IPS DF 6.9 (cell line): ENCODE data around the gene TUSC7.

Source experiments
- DNase-seq: peaks from one replicate; pipeline ENCODE4 v3.0.0-alpha.2; 2013; ENCODE audit warnings: low read depth, low spot score
- H3K27ac ChIP-seq: one replicate; pipeline ENCODE4 v1.5.1; 2013; ENCODE audit warnings: low read length, control low read depth
- H3K27me3 ChIP-seq: 2 replicates; pipeline ENCODE4 v1.6.1; 2013; ENCODE audit warnings: mild to moderate bottlenecking, low read length; ENCODE audit not compliant: control insufficient read depth, insufficient read depth
- H3K36me3 ChIP-seq: 2 replicates; pipeline ENCODE4 v1.6.1; 2013; ENCODE audit warnings: low read length; ENCODE audit not compliant: control insufficient read depth, insufficient read depth
- H3K4me1 ChIP-seq: 2 replicates; pipeline ENCODE4 v1.6.1; 2013; ENCODE audit warnings: low read length; ENCODE audit not compliant: control insufficient read depth, insufficient read depth
- H3K4me3 ChIP-seq: 2 replicates; pipeline ENCODE4 v1.5.1; 2013; ENCODE audit warnings: mild to moderate bottlenecking, low read length
- H3K9me3 ChIP-seq: 2 replicates; pipeline ENCODE4 v1.6.1; 2013; ENCODE audit warnings: low read length, inconsistent platforms; ENCODE audit not compliant: control insufficient read depth, insufficient read depth
- WGBS: extraction: QIAGEN DNeasy Blood & Tissue Kit; methylation state at CpG from one replicate; pipeline ENCODE4 v1.1.7; 2013; ENCODE audit warnings: mixed read lengths, missing lambda C conversion rate; ENCODE audit not compliant: insufficient read length, insufficient coverage; 5-methylcytosine and 5-hydroxymethylcytosine counted together

TUSC7 gene

GRCh38 chr3:116709479-116709878, at the start of gene TUSC7:
Gene TUSC7, plus strand, starts transcription at chr3:116709779.
- H3K27ac ChIP-seq: no peak within 1 kb of the TSS
- H3K4me3 ChIP-seq: no peak within 1 kb of the TSS
- no peaks in the 10 kb centered on the region for H3K4me1 ChIP-seq
- H3K9me3 ChIP-seq: no peaks in the 10 kb centered on the region
- no peak for DNase-seq
- no peaks in the 10 kb centered on the region for H3K36me3 ChIP-seq
- H3K27me3 ChIP-seq: no peaks in the 10 kb centered on the region
- WGBS: no CpG with 5 or more reads among the region's 4 CpGs

DNA sequence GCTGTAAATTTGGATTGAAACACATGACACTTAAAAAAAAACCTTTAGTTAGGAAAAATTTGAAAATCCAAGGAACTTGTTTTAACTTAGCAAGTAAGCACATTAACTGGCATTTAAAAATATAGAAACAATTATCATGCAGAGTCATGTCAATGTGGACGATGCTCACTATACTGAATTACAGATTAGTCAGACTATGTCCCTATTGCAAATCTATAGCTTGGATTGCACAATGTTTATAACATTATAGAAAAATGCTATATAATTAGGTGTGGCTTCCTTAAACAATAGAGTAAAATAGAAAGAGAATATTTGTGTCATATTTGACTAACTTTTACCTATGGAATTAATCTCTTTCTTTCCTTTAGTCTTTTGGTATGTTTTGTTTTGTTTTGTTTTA, 48.4 kb upstream of the TUSC7 start:
- no peak overlapping the region for H3K27ac ChIP-seq
- no peaks in the 10 kb centered on the region for H3K27me3 ChIP-seq
- no peaks in the 10 kb centered on the region for H3K36me3 ChIP-seq
- H3K4me1 ChIP-seq: no peaks in the 10 kb centered on the region
- no peak for DNase-seq
- no peaks in the 10 kb centered on the region for H3K9me3 ChIP-seq
- no CpG with 5 or more reads among the region's 1 CpG for WGBS
- H3K4me3 ChIP-seq: no peak overlapping the region

DNA sequence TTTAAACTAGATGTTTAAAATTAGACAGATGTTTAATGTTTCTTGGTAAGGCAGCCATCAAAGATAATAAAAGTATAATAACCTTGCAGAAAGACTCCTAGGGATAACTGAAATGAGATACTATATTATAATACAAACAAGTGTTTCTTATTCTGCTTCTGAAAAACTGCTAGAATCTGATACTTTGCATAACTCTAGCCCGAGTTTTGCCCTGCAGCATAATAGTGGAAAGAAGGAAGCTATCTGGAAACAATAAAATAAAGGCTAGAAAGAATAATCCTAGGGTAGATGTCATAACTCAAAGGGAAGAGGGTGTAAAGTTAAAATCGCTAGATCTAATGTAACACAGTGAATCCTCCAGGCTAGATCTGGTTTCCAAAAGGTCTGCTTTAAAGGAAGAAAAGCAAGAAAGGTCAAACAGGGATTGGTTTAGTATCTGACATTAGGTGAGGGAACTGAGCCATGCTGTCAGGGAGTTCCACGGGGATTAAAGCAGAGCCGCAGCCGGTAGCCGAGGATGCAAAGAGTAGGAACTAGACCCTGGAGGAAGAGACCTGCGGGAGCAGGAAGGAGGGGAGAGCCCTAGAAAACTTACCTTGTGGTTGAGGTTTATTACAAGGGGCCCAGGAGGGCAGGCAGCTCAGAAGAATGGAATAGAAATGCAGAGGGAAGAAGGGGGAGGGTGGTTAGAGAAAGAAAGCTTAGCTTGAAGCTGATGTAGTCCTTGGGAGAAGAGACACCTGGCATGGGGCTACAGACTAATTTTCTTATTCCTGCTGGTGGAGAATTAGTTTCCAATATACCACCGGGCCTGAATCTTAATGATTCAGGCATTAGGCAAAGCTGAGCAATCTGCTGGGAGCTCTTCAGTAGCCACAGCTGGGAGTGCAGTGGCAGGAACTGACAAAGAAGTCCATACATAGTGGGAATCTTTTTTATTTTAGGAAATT, 46.1 kb upstream of the TUSC7 start:
- Histone ChIP-seq H3K9me3 (no peaks in the 10 kb centered on the region), H3K27ac (no peak overlapping the region), H3K36me3 (no peaks in the 10 kb centered on the region), H3K4me1 (no peaks in the 10 kb centered on the region), H3K27me3 (no peaks in the 10 kb centered on the region), H3K4me3 (no peak overlapping the region)
- DNase-seq: no peak
- no CpG with 5 or more reads among the region's 8 CpGs for WGBS

GRCh38 chr3:116667324-116667723, 42.3 kb upstream of the TUSC7 start:
- Histone ChIP-seq H3K4me3 (no peak overlapping the region), H3K9me3 (no peaks in the 10 kb centered on the region), H3K4me1 (no peaks in the 10 kb centered on the region), H3K27ac (no peak overlapping the region), H3K27me3 (no peaks in the 10 kb centered on the region), H3K36me3 (no peaks in the 10 kb centered on the region)
- DNase-seq: no peak

GRCh38 chr3:116667791-116668190, 41.8 kb upstream of the TUSC7 start:
- H3K36me3 ChIP-seq: no peaks in the 10 kb centered on the region
- no peak for DNase-seq
- H3K27ac ChIP-seq: no peak overlapping the region
- no peaks in the 10 kb centered on the region for H3K4me1 ChIP-seq
- H3K9me3 ChIP-seq: no peaks in the 10 kb centered on the region
- no peaks in the 10 kb centered on the region for H3K27me3 ChIP-seq
- no peak overlapping the region for H3K4me3 ChIP-seq
- WGBS: no CpG with 5 or more reads among the region's 1 CpG

DNA sequence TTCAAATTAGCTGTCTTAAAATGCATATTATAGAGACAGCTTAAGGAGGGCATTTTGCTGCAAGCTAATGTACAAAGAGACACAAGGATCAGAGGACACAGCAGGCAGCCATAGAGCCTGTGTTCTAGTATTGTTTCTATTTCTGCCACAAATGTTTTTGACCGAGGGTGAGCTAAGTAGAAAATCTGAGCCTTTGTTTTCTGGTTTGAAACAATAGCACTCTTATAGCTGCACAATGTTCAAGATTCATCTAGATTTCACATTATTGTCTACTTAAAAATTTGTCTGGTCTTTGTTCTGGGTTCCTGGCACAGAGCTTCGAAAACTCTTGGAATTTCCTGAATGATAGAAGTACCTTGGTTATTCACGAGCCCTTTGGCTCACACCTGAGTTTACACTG, 40.0 kb upstream of the TUSC7 start:
- H3K27me3 ChIP-seq: no peaks in the 10 kb centered on the region
- no CpG with 5 or more reads among the region's 3 CpGs for WGBS
- H3K36me3 ChIP-seq: no peaks in the 10 kb centered on the region
- no peak overlapping the region for H3K27ac ChIP-seq
- DNase-seq: no peak
- no peaks in the 10 kb centered on the region for H3K9me3 ChIP-seq
- H3K4me1 ChIP-seq: no peaks in the 10 kb centered on the region
- H3K4me3 ChIP-seq: no peak overlapping the region

- no peak overlapping the region for H3K4me3 ChIP-seq
- no CpG with 5 or more reads among the region's 1 CpG for WGBS
- no peaks in the 10 kb centered on the region for H3K27me3 ChIP-seq
- H3K4me1 ChIP-seq: no peaks in the 10 kb centered on the region
- no peaks in the 10 kb centered on the region for H3K36me3 ChIP-seq
- no peak for DNase-seq
- H3K27ac ChIP-seq: no peak overlapping the region
- H3K9me3 ChIP-seq: no peaks in the 10 kb centered on the region
Observed at GRCh38 chr3:116671151-116671550, 38.4 kb upstream of the TUSC7 start.

DNA sequence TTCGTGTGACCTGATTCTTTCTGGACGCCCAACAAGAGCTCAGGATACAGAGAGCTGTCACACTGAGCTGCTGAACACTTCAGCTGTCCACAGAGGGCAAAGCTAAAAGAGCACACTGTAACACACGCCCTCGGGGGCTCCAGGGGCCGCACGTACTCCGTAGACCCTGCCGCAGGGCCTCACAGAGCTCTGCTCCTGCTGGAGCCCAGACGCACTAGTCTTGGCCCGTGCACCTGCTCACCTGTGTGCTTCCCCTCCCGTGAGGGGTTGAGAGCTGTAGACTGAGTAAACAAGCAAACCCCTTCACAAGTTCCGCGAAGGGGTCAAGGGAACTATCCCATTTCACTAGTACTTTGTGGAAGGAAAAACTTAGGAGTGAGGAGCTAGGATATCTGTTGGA, 30.7 kb upstream of the TUSC7 start:
- no CpG with 5 or more reads among the region's 13 CpGs for WGBS
- DNase-seq: no peak

GRCh38 chr3:116691041-116691440, 18.5 kb upstream of the TUSC7 start:
- no peak for DNase-seq
- H3K36me3 ChIP-seq: no peaks in the 10 kb centered on the region

More for the DNA sequence above, 30.7 kb upstream of the TUSC7 start:
- H3K9me3 ChIP-seq: no peaks in the 10 kb centered on the region
- H3K4me3 ChIP-seq: no peak overlapping the region
- 0 out of 2 replicates have a peak, but pooled peaks cover 2% of the 10 kb centered on the region for H3K4me1 ChIP-seq
- no peak overlapping the region for H3K27ac ChIP-seq
- H3K27me3 ChIP-seq: no peaks in the 10 kb centered on the region
- no peaks in the 10 kb centered on the region for H3K36me3 ChIP-seq

DNA sequence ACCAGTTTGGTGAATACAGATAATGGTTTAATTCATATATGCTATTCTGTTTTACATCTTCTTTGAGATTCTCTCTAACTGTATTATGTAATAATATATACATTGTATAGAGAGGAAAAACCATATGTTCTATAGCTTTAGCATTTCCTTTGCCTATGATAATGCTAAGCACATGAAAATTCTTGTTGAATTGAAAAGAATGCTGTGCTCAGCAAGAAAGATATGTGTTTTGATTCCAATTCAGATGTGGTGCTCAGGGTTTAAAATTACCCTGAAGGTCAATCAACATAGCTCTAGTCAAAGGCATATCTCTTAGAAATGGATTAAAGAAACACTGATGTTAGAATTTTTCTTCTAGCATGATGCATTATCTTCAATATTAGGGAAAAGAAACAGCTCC, 8.5 kb upstream of the TUSC7 start:
- H3K9me3 ChIP-seq: no peaks in the 10 kb centered on the region
- no peaks in the 10 kb centered on the region for H3K27me3 ChIP-seq
- H3K36me3 ChIP-seq: no peaks in the 10 kb centered on the region
- no peak for DNase-seq
- no peak overlapping the region for H3K27ac ChIP-seq
- peaks cover 2% of the 10 kb centered on the region; the same call in 1 of the 2 replicates for H3K4me1 ChIP-seq
- no peak overlapping the region for H3K4me3 ChIP-seq

More at GRCh38 chr3:116691041-116691440, 18.5 kb upstream of the TUSC7 start:
- no peaks in the 10 kb centered on the region for H3K9me3 ChIP-seq
- no peaks in the 10 kb centered on the region for H3K4me1 ChIP-seq
- H3K4me3 ChIP-seq: no peak overlapping the region
- H3K27ac ChIP-seq: no peak overlapping the region
- H3K27me3 ChIP-seq: no peaks in the 10 kb centered on the region
- no CpG with 5 or more reads among the region's 2 CpGs for WGBS

DNA sequence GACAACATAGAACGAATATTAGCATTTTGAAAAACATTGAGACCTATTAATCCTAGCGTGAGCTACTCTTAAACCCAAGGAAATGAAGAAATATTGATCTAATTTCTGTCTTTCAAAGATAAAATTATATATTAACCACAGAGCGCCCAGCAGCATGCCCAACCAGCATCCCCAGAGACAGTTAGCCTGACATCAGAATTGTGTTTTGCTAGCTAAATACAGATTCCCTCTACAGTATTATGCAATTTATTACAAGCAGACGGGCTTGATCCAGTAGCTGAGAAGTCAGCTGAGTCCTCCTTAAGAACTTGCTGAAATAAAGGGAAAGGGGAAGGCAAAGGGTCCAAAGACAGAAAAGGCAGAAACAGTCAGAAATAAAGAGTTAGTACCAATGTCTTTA, 7.2 kb upstream of the TUSC7 start:
- WGBS: no CpG with 5 or more reads among the region's 4 CpGs
- Histone ChIP-seq H3K9me3 (no peaks in the 10 kb centered on the region), H3K27me3 (no peaks in the 10 kb centered on the region), H3K4me1 (no peaks in the 10 kb centered on the region), H3K4me3 (no peak overlapping the region), H3K36me3 (no peaks in the 10 kb centered on the region), H3K27ac (no peak overlapping the region)
- DNase-seq: no peak
